ENCODE results near the gene NIFK. TPM values are rescaled to one million over a fixed set of nuclear protein-coding genes. Genes with fewer than 3 reads are reported as not detected.

Gene NIFK
- total and polyA plus RNA-seq, 2 experiments from 2014 or later = 53.6 to 54.6 TPM

GRCh38 chr2:121777699-121778058 is 41.0 kb upstream of the NIFK start:
- H3K9me3 ChIP-seq (ENCODE audit: low read depth) = no peaks in the 10 kb centered on the region
- 96% methylated on average over 1 of the region's 1 CpG for WGBS (ENCODE audit: low lambda C conversion rate, missing lambda C conversion rate)
- no peaks in the 10 kb centered on the region for H3K79me2 ChIP-seq

GRCh38 chr2:121776885-121777698 is 40.4 kb upstream of the NIFK start:
- Histone ChIP-seq H3K27me3 (no peaks in the 10 kb centered on the region), H2AFZ (no peak overlapping the region), H3K9me2 (replicated peaks; ENCODE audit: insufficient read depth) (no peaks in the 10 kb centered on the region), H3K4me3 (no peak overlapping the region), H3K27ac (peak overlapping the region; percentile 71), H3K4me1 (ENCODE audit: insufficient read depth) (no peaks in the 10 kb centered on the region), H3K36me3 (replicated peaks; ENCODE audit: insufficient read depth, low read depth) (no peaks in the 10 kb centered on the region), H3K4me2 (no peak overlapping the region), H3K79me2 (no peaks in the 10 kb centered on the region), H4K20me1 (ENCODE audit: insufficient read depth, poor library complexity, severe bottlenecking) (no peaks in the 10 kb centered on the region), H3K9me3 (ENCODE audit: low read depth) (no peaks in the 10 kb centered on the region)
- WGBS (ENCODE audit: low lambda C conversion rate, missing lambda C conversion rate) = 72% methylated on average over 11 of the region's 12 CpGs
- no peak for TF ChIP-seq EZH2 (IDR thresholded peaks at IDR 0.05; ENCODE audit: borderline replicate concordance)
- TF ChIP-seq CTCF (IDR thresholded peaks at IDR 0.05; ENCODE audit: poor library complexity) = no peak
- no peak for TF ChIP-seq EZH2phosphoT487 (IDR thresholded peaks at IDR 0.05; ENCODE audit: low read depth, severe bottlenecking, unreplicated experiment)
- DNase-seq (ENCODE audit: low spot score) = no peak

More at GRCh38 chr2:121777699-121778058, 41.0 kb upstream of the NIFK start:
- Histone ChIP-seq H3K4me3 (no peak overlapping the region), H3K36me3 (replicated peaks; ENCODE audit: insufficient read depth, low read depth) (no peaks in the 10 kb centered on the region), H3K9me2 (replicated peaks; ENCODE audit: insufficient read depth) (no peaks in the 10 kb centered on the region), H3K4me2 (peak overlapping the region; percentile 11), H3K4me1 (ENCODE audit: insufficient read depth) (no peaks in the 10 kb centered on the region), H3K27me3 (no peaks in the 10 kb centered on the region), H2AFZ (no peak overlapping the region), H3K27ac (peak overlapping the region; percentile 71), H4K20me1 (ENCODE audit: insufficient read depth, poor library complexity, severe bottlenecking) (no peaks in the 10 kb centered on the region)
- TF ChIP-seq CTCF (IDR thresholded peaks at IDR 0.05; ENCODE audit: poor library complexity) (no peak), EZH2phosphoT487 (IDR thresholded peaks at IDR 0.05; ENCODE audit: low read depth, severe bottlenecking, unreplicated experiment) (no peak), EZH2 (IDR thresholded peaks at IDR 0.05; ENCODE audit: borderline replicate concordance) (no peak)
- DNase-seq (ENCODE audit: low spot score) = peak; percentile 31

- Histone ChIP-seq H3K79me2 (no peaks in the 10 kb centered on the region), H4K20me1 (ENCODE audit: insufficient read depth, poor library complexity, severe bottlenecking) (no peaks in the 10 kb centered on the region), H3K4me1 (ENCODE audit: insufficient read depth) (no peaks in the 10 kb centered on the region), H2AFZ (no peak overlapping the region), H3K4me2 (no peak overlapping the region), H3K27me3 (no peaks in the 10 kb centered on the region), H3K36me3 (replicated peaks; ENCODE audit: insufficient read depth, low read depth) (no peaks in the 10 kb centered on the region), H3K9me2 (replicated peaks; ENCODE audit: insufficient read depth) (no peaks in the 10 kb centered on the region), H3K4me3 (no peak overlapping the region), H3K9me3 (ENCODE audit: low read depth) (no peaks in the 10 kb centered on the region), H3K27ac (no peak overlapping the region)
- no peak for DNase-seq (ENCODE audit: low spot score)
- WGBS (ENCODE audit: low lambda C conversion rate, missing lambda C conversion rate) = 92% methylated on average over 3 of the region's 3 CpGs
- TF ChIP-seq EZH2phosphoT487 (IDR thresholded peaks at IDR 0.05; ENCODE audit: low read depth, severe bottlenecking, unreplicated experiment) (no peak), EZH2 (IDR thresholded peaks at IDR 0.05; ENCODE audit: borderline replicate concordance) (no peak), CTCF (IDR thresholded peaks at IDR 0.05; ENCODE audit: poor library complexity) (no peak)
Measured at GRCh38 chr2:121776361-121776760, 39.7 kb upstream of the NIFK start.

Measured in hepatocyte (in vitro differentiated cells).